ENCODE data around the gene CACNA2D2. TPM values are rescaled to one million over a fixed set of nuclear protein-coding genes. Genes with fewer than 3 reads are reported as not detected.
A peak's percentile ranks its signal among the peaks of the same experiment; 100 is the strongest.

The CACNA2D2 gene
- total RNA-seq, 1 donor from 2014 or later, result 4.3 TPM

GRCh38 chr3:50337175-50337861 lies 166.1 kb downstream of the CACNA2D2 start:
- peaks cover 40% of the 10 kb centered on the region for H3K79me2 ChIP-seq (ENCODE audit: low read depth)
- no peaks in the 10 kb centered on the region for H3K9me3 Mint-ChIP-seq
- peak overlapping the region; percentile 98 for H3K4me3 Mint-ChIP-seq

GRCh38 chr3:50336452-50337174 lies 166.8 kb downstream of the CACNA2D2 start:
- H3K9me3 ChIP-seq (ENCODE audit: low read depth), result no peaks in the 10 kb centered on the region
- peaks cover 25% of the 10 kb centered on the region for H3K4me1 ChIP-seq
- H3K4me1 Mint-ChIP-seq, result peaks cover 36% of the 10 kb centered on the region
- H3K79me2 ChIP-seq (ENCODE audit: low read depth), result peaks cover 40% of the 10 kb centered on the region
- peak overlapping the region; percentile 88 for H3K4me2 ChIP-seq
- peak overlapping the region; percentile 70 for H3K27ac ChIP-seq
- H3K27ac Mint-ChIP-seq, result peak overlapping the region; percentile 82
- peak overlapping the region; percentile 98 for H3K4me3 Mint-ChIP-seq
- peak; percentile 37 for DNase-seq (ENCODE audit: low spot score)
- H4K20me1 ChIP-seq (ENCODE audit: low read depth), result peaks cover 32% of the 10 kb centered on the region
- peaks cover 24% of the 10 kb centered on the region for H3K27me3 Mint-ChIP-seq (ENCODE audit: insufficient read depth, low read depth)
- H3K27me3 ChIP-seq, result peaks cover 39% of the 10 kb centered on the region
- peaks cover 3% of the 10 kb centered on the region for H3K36me3 Mint-ChIP-seq
- H2AFZ ChIP-seq (replicated peaks), result no peak overlapping the region
- H3K36me3 ChIP-seq, result no peaks in the 10 kb centered on the region
- peak overlapping the region; percentile 81 for H3K9ac ChIP-seq
- peaks cover 23% of the 10 kb centered on the region for H3F3A ChIP-seq (ENCODE audit: low read depth)
- H3K9me3 Mint-ChIP-seq, result no peaks in the 10 kb centered on the region
- peak overlapping the region; percentile 83 for H3K4me3 ChIP-seq
- TF ChIP-seq EZH2 (IDR thresholded peaks at IDR 0.05) (no peak), CTCF (IDR thresholded peaks at IDR 0.05) (peak; percentile 4)

More at GRCh38 chr3:50337175-50337861, 166.1 kb downstream of the CACNA2D2 start:
- Histone ChIP-seq H4K20me1 (ENCODE audit: low read depth) (peaks cover 32% of the 10 kb centered on the region), H3K36me3 (no peaks in the 10 kb centered on the region), H3K4me1 (peaks cover 25% of the 10 kb centered on the region), H2AFZ (replicated peaks) (peak overlapping the region; percentile 27), H3K4me3 (peak overlapping the region; percentile 83), H3K27me3 (peaks cover 46% of the 10 kb centered on the region), H3K9ac (peak overlapping the region; percentile 81), H3F3A (ENCODE audit: low read depth) (peaks cover 23% of the 10 kb centered on the region), H3K9me3 (ENCODE audit: low read depth) (no peaks in the 10 kb centered on the region), H3K27ac (peak overlapping the region; percentile 70), H3K4me2 (peak overlapping the region; percentile 88)
- Mint-ChIP-seq H3K27me3 (ENCODE audit: insufficient read depth, low read depth) (peaks cover 24% of the 10 kb centered on the region), H3K4me1 (peaks cover 36% of the 10 kb centered on the region), H3K27ac (peak overlapping the region; percentile 96), H3K36me3 (peaks cover 3% of the 10 kb centered on the region)
- TF ChIP-seq EZH2phosphoT487 (IDR thresholded peaks at IDR 0.05) (peak; percentile 4), EZH2 (IDR thresholded peaks at IDR 0.05) (no peak)
- DNase-seq (ENCODE audit: low spot score), result peak; percentile 99

GRCh38 chr3:50334339-50335075 lies 168.9 kb downstream of the CACNA2D2 start:
- DNase-seq (ENCODE audit: low spot score), result no peak
- H3K27ac Mint-ChIP-seq, result no peak overlapping the region
- H3K4me3 ChIP-seq, result no peak overlapping the region
- H3K27ac ChIP-seq, result no peak overlapping the region
- no peak overlapping the region for H2AFZ ChIP-seq (replicated peaks)
- peaks cover 31% of the 10 kb centered on the region for H3K4me1 Mint-ChIP-seq
- H3K4me3 Mint-ChIP-seq, result peak overlapping the region; percentile 31
- peaks cover 28% of the 10 kb centered on the region for H3F3A ChIP-seq (ENCODE audit: low read depth)
- H3K27me3 Mint-ChIP-seq (ENCODE audit: insufficient read depth, low read depth), result peaks cover 14% of the 10 kb centered on the region
- H3K36me3 Mint-ChIP-seq, result peaks cover 3% of the 10 kb centered on the region
- TF ChIP-seq EZH2phosphoT487 (IDR thresholded peaks at IDR 0.05), result no peak
- no peak for TF ChIP-seq CTCF (IDR thresholded peaks at IDR 0.05)
- TF ChIP-seq EZH2 (IDR thresholded peaks at IDR 0.05), result no peak
- H3K79me2 ChIP-seq (ENCODE audit: low read depth), result peaks cover 40% of the 10 kb centered on the region
- peak overlapping the region; percentile 37 for H3K9ac ChIP-seq
- peaks cover 18% of the 10 kb centered on the region for H3K27me3 ChIP-seq
- H3K4me1 ChIP-seq, result peaks cover 15% of the 10 kb centered on the region
- no peaks in the 10 kb centered on the region for H3K36me3 ChIP-seq
- no peaks in the 10 kb centered on the region for H3K9me3 ChIP-seq (ENCODE audit: low read depth)
- H4K20me1 ChIP-seq (ENCODE audit: low read depth), result peaks cover 32% of the 10 kb centered on the region
- no peak overlapping the region for H3K4me2 ChIP-seq
- no peaks in the 10 kb centered on the region for H3K9me3 Mint-ChIP-seq

Measured in neural progenitor cell (in vitro differentiated cells).